ENCODE measurements around the gene FOXP1.

DNA sequence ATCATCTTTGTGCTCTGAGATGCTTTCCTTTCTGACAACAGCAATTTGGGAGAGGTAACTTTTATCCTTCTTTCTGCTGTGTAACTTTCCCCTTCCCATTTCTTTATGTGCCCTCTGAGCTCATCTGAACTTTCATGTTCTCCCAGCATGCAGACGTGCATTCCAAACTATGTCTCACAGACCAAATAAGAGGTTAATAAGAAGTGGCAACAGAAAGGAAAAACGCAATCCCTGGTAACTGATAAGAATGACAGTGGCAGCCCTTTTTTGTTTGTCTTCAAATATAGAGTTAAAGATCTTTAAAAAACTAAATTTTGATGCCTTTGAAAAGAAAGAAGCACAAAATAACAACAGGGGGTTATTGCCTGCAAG lies 533.4 kb downstream of the FOXP1 start:
- TF ChIP-seq, protein P1, sequence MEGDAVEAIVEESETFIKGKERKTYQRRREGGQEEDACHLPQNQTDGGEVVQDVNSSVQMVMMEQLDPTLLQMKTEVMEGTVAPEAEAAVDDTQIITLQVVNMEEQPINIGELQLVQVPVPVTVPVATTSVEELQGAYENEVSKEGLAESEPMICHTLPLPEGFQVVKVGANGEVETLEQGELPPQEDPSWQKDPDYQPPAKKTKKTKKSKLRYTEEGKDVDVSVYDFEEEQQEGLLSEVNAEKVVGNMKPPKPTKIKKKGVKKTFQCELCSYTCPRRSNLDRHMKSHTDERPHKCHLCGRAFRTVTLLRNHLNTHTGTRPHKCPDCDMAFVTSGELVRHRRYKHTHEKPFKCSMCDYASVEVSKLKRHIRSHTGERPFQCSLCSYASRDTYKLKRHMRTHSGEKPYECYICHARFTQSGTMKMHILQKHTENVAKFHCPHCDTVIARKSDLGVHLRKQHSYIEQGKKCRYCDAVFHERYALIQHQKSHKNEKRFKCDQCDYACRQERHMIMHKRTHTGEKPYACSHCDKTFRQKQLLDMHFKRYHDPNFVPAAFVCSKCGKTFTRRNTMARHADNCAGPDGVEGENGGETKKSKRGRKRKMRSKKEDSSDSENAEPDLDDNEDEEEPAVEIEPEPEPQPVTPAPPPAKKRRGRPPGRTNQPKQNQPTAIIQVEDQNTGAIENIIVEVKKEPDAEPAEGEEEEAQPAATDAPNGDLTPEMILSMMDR (IDR thresholded peaks at IDR 0.05; ENCODE audit: low read depth, low read length, poor library complexity, severe bottlenecking), result no peak
- TF ChIP-seq EZH2phosphoT487 (IDR thresholded peaks at IDR 0.05; ENCODE audit: borderline replicate concordance, low read length), result no peak
